Gastroesophageal sphincter (tissue), 3 donors: ENCODE results near the gene PREX1.

Experiments
- EP300 ChIP-seq: sonication (generic); formaldehyde crosslinking; IDR thresholded peaks from one replicate; pipeline ENCODE4 v1.6.1; 2017; ENCODE audit warnings: antibody characterized with exemption, mild to moderate bottlenecking
- TF ChIP-seq, protein P1 (sequence below), 4 experiments: fragments of 200-600 bp in 2 of 4; fragments of 450-650 bp in 2 of 4; sonication (generic) in 1 of 4; IDR thresholded peaks; one replicate each; pipeline ENCODE4 v1.5.1; 2017 to 2019; ENCODE audit warnings: antibody characterized with exemption in 4 of 4, mild to moderate bottlenecking in 2 of 4, moderate library complexity in 2 of 4

DNA sequence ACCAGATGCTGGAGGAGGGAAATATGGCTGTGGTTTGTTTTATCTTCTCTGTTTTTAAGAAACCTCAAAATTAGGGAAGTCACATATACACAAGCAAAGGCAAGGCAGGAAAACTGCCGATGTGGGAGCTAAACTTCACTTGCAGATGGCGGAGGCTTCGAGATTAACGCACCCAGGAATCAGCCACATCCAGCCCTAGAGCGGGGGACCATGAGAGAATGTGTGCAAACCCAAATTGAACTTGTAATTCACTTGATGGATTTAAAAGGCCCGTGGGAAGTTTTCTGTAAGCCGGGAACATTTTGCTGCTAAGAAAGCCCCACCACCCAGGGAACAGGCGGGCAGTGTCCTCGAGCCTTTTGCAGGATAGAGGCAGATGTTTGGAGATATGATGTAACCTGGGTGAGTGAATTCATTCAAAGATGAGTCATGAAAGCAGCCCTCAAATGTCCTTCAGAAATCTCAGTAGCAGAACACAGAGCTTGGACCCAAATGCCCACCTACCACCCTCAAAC is 39.9 kb downstream of the PREX1 start:
- TF ChIP-seq, protein P1, sequence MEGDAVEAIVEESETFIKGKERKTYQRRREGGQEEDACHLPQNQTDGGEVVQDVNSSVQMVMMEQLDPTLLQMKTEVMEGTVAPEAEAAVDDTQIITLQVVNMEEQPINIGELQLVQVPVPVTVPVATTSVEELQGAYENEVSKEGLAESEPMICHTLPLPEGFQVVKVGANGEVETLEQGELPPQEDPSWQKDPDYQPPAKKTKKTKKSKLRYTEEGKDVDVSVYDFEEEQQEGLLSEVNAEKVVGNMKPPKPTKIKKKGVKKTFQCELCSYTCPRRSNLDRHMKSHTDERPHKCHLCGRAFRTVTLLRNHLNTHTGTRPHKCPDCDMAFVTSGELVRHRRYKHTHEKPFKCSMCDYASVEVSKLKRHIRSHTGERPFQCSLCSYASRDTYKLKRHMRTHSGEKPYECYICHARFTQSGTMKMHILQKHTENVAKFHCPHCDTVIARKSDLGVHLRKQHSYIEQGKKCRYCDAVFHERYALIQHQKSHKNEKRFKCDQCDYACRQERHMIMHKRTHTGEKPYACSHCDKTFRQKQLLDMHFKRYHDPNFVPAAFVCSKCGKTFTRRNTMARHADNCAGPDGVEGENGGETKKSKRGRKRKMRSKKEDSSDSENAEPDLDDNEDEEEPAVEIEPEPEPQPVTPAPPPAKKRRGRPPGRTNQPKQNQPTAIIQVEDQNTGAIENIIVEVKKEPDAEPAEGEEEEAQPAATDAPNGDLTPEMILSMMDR (IDR thresholded peaks at IDR 0.05): no peak
- no peak for TF ChIP-seq EP300
